GM18519 (cell line): ENCODE data around the gene INSL6.
"Not testable (repeated sequence)": the region's sequence is repeated elsewhere in the genome, so short reads cannot be mapped to it uniquely, and the experiment has no call there.

Experiments
- ATAC-seq: cut with Tn5 transposase; IDR thresholded peaks from one replicate; pipeline ENCODE4 v1.9.1; 2021; ENCODE audit warnings: mild to moderate bottlenecking, moderate library complexity; ENCODE audit not compliant: unreplicated experiment, low FRiP score

Gene INSL6

GRCh38 chr9:5185220-5185840, at the start of gene INSL6:
Gene INSL6, minus strand, starts transcription at chr9:5185639. Its CDS starts 37 bp downstream, at chr9:5185602.
- no peak for ATAC-seq

- ATAC-seq = no peak
Observed at GRCh38 chr9:5231212-5231611, 45.8 kb upstream of the INSL6 start, which contains the start of gene INSL4. Gene INSL4, plus strand, starts transcription at chr9:5231419. Its CDS starts 105 bp downstream, at chr9:5231524.

GRCh38 chr9:5230554-5230953, 45.1 kb upstream of the INSL6 start:
- no peak for ATAC-seq

GRCh38 chr9:5205071-5205470, 19.6 kb upstream of the INSL6 start:
- ATAC-seq = no peak

- no peak for ATAC-seq
Observed at GRCh38 chr9:5195463-5195862, 10.0 kb upstream of the INSL6 start.

- no peak for ATAC-seq
Observed at GRCh38 chr9:5193345-5193744, 7.9 kb upstream of the INSL6 start.

- ATAC-seq = no peak
Observed at GRCh38 chr9:5191985-5192384, 6.5 kb upstream of the INSL6 start.

- ATAC-seq = no peak
Observed at GRCh38 chr9:5188060-5188984, 2.9 kb upstream of the INSL6 start.

- ATAC-seq = no peak
Observed at GRCh38 chr9:5186416-5187169, 1.2 kb upstream of the INSL6 start.

- no peak for ATAC-seq
Observed at GRCh38 chr9:5184776-5185175, 663 bp downstream of the INSL6 start.

GRCh38 chr9:5180631-5181030, 4.8 kb downstream of the INSL6 start:
- not testable (repeated sequence) for ATAC-seq

GRCh38 chr9:5178126-5178805, 7.2 kb downstream of the INSL6 start:
- ATAC-seq = no peak

- ATAC-seq = no peak
Observed at GRCh38 chr9:5146241-5146640, 39.2 kb downstream of the INSL6 start.

- ATAC-seq = no peak
Observed at GRCh38 chr9:5144217-5144616, 41.2 kb downstream of the INSL6 start.

- ATAC-seq = no peak
Observed at GRCh38 chr9:5140151-5140550, 45.3 kb downstream of the INSL6 start.

GRCh38 chr9:5122516-5122915, 62.9 kb downstream of the INSL6 start:
- no peak for ATAC-seq

- no peak for ATAC-seq
Observed at GRCh38 chr9:5122116-5122515, 63.3 kb downstream of the INSL6 start.

GRCh38 chr9:5113994-5114748, 71.3 kb downstream of the INSL6 start:
- ATAC-seq = no peak
